Ovary (tissue), 3 donors: ENCODE measurements around the gene OLAH.

Source experiments
- EP300 ChIP-seq: sonication (generic); formaldehyde crosslinking; IDR thresholded peaks from one replicate; pipeline ENCODE4 v1.6.1; 2017; ENCODE audit warnings: antibody characterized with exemption
- POLR2A ChIP-seq: fragments of 450-650 bp; IDR thresholded peaks from one replicate; pipeline ENCODE4 v1.6.1; 2017; ENCODE audit warnings: antibody characterized with exemption, mild to moderate bottlenecking, moderate library complexity
- TF ChIP-seq, protein P1 (sequence below), 3 donors: fragments of 450-650 bp in 2 of 3; fragments of 200-600 bp in 1 of 3; IDR thresholded peaks; one replicate each; pipeline versions ENCODE4 v1.5.1 to v1.8.0; 2016 to 2022; ENCODE audit warnings: antibody characterized with exemption in 3 of 3, mild to moderate bottlenecking in 1 of 3
- donor health status: DM: no; HTN: no; CAD: no.

DNA sequence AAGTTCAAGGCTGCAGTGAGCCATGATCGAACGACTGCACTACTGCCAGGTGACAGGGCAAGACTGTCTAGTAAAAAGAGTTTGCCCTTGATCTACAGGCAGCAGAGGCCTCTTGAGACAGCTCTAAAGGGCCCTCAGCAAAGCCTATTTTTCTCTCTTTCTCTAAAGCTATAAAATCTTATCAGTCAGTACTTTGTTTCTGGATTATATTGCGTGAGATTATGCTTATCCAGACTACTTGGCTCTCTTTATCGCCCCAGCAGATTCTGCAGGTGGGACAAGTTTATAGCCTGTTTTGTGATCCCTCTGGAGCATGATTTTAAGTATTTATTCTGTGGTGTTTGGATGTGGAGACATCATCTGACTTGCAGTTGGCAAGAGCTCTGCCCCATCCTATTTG lies 56.1 kb downstream of the OLAH start:
- TF ChIP-seq, protein P1, sequence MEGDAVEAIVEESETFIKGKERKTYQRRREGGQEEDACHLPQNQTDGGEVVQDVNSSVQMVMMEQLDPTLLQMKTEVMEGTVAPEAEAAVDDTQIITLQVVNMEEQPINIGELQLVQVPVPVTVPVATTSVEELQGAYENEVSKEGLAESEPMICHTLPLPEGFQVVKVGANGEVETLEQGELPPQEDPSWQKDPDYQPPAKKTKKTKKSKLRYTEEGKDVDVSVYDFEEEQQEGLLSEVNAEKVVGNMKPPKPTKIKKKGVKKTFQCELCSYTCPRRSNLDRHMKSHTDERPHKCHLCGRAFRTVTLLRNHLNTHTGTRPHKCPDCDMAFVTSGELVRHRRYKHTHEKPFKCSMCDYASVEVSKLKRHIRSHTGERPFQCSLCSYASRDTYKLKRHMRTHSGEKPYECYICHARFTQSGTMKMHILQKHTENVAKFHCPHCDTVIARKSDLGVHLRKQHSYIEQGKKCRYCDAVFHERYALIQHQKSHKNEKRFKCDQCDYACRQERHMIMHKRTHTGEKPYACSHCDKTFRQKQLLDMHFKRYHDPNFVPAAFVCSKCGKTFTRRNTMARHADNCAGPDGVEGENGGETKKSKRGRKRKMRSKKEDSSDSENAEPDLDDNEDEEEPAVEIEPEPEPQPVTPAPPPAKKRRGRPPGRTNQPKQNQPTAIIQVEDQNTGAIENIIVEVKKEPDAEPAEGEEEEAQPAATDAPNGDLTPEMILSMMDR (IDR thresholded peaks at IDR 0.05), result no peak
- TF ChIP-seq POLR2A (no peak), EP300 (no peak)
